HT-29 (cell line): ENCODE results near the gene STEEP1. TPM values are rescaled to one million over a fixed set of nuclear protein-coding genes. Genes with fewer than 3 reads are reported as not detected.

Experiments
- DNase-seq: peaks from one replicate; pipeline ENCODE4 v3.0.0-alpha.2; 2015; ENCODE audit warnings: low spot score
- total RNA-seq: library from RNA; depleted of rRNA; stranded (reverse); fragments of >200 nt; shearing (Covaris generic); gene quantifications from 2 replicates; pipeline ENCODE4 v1.2.3, GENCODE V29; 2014; rRNA removed

STEEP1 gene
- 38.0 and 38.3 TPM in 2 replicates for total RNA-seq

DNA sequence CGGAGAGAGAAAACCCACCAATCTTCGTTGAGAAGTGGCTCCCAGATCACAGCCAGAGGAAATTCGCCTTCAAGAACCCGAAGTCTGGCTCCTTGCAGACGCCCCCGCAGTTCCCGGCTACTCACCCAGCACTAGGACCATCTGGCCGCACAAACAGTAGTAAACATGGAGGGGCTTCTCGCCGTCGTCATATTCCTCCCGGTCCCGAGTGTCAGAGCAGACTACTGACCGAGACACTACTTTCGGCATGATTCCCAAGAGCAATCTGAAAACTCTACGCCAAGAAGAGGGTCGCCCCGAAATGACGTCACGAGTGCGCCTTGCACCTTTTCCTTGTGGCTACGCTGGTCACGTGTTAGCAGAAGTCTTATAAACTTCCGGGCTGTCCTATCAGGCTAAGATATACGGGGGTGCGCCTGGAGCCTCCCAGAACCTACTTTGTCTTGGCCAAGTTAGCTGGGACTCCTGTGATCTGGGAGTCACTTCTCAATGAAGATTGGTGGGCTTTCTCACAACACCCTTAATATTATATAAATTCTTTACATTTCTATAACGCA, at the start of gene STEEP1:
STEEP1 (minus strand) TSS at position 303 of the 557 bp plus-strand sequence; CDS start at position 249, 54 bp downstream.
- DNase-seq, result peak; percentile 92

- no peak for DNase-seq
Observed at GRCh38 chrX:119614776-119615175, 49.6 kb upstream of the STEEP1 start.

GRCh38 chrX:119607018-119607389, 41.8 kb upstream of the STEEP1 start:
- DNase-seq, result no peak

- peak; percentile 93 for DNase-seq
Observed at GRCh38 chrX:119606280-119607017, 41.2 kb upstream of the STEEP1 start, which contains the start of gene NKRF. NKRF (minus strand) TSS chrX:119606424.

- DNase-seq, result peak; percentile 19
Observed at GRCh38 chrX:119605464-119606279, 40.5 kb upstream of the STEEP1 start.

DNA sequence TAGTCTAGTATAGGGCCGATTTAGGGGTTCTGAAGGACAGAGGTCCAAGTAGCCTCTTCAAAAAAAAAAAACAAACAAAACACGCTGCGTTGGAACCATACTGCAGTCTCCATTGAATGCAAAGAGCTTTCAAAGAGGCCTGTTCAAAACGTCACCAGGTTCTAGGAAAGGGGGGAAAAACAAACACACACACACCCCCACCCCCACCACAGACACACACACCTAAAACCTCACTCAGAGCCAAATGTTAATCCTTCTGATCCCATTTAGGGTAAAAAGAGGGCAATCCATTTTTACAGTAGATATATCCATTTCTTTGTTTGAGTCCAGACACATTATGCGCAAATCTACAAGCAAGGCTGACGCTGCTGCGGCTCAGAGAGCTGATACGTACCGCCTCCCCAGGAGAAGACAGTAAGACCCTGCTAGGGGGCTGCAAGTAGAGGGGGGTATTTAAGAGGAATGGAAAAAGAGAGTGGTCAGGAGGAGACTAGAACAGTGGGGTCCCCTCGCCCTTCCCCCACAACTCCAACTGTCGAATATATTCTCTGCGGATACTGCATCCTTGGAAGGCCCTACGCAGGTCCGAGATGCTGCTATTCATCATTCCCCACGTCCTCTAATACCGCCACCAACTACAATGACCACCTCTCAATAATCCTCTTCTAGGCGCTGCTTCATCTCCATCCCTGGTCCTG, 39.7 kb upstream of the STEEP1 start:
- DNase-seq, result no peak

- DNase-seq, result no peak
Observed at GRCh38 chrX:119602701-119603255, 37.6 kb upstream of the STEEP1 start.

DNA sequence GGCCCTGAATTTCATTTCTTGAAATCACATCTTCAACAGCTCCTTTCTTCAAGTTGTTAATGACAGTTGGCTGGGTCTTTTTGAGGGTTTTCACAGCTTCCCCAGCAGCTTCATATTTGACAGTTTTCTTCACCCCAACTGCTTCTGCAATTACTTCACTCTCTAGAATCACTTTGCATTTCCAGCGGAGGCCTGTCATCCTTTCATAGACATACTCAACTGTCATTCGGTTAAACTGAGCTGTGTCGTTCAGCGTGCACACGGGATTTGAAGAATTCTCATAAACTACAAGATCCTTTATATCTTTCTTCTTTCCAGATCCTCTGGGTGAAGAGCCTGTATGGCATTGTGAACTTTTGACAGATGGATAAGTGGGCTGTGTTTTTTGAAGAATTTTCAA, 24.6 kb upstream of the STEEP1 start:
- DNase-seq, result no peak

- DNase-seq, result no peak
Observed at GRCh38 chrX:119583431-119584059, 18.3 kb upstream of the STEEP1 start.

GRCh38 chrX:119579414-119579813, 14.2 kb upstream of the STEEP1 start:
- no peak for DNase-seq

DNA sequence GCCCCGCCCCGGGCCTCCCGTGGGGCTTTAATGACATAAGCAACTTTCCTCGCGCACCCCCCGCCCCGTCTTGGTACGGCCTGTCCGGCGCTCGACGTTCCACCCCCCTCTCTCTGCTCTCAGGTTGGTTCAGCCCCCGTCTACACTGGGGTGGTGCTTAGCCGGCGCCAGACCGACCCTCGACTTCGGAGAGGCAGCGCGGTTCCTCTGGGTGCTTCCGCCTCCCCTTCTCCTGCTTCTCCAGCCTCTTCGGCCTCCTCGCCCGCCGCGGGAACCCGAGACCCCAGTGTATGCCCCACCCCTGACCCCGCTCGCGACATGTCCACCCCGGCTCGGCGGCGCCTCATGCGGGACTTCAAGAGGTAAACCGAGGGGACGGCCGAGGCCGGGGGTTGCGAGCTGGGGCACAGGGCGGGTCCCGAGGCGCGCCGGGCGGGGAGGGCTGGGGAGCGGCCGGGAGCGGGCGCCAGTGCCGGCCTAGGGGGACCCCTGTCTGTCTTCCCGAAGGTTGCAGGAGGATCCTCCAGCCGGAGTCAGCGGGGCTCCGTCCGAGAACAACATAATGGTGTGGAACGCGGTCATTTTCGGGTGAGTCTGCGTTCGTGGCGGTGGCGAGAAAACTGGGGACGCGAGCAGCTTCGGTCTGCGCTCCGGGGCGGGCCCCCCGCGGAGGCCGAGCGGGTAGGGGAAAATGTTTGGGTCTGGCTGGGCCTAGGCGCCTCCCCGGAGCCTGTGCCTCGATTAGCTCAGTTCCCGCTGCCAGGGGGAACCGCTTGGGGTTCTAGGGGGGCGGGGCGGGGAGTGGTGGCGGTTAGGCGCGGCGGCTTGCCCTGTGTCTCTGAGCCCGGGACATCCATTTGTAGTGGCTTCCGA, 9.4 kb upstream of the STEEP1 start, which contains the start of gene UBE2A:
UBE2A (plus strand) TSS at position 170 of the 873 bp plus-strand sequence; CDS start at position 319, 149 bp downstream.
- peak; percentile 89 for DNase-seq

DNA sequence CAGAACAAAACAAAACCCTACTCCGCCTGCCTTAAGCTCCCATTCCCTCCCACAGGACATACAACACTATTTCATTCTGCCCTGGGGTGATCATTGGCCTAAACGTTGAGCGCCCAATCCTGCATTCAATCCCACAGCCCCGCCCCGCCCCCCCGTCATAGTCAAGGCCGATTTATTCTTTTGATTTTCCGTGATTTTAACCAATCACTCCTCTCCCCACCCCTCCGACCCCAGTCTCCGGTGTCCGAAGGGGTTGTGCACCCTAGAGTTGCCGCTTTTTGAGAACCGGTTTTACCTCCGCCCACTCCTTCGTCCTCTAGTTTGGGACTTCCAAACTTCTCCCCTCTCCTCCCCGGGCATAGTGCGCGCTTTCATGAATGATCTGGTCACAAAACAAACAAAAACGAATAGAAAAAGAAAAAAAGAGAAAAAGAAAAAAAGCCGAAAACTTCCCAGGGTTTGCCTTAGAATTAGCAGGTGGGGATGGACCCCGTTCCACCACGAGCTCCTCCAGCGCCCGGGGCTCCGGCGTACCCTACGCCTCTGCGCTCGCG, 8.7 kb upstream of the STEEP1 start:
- peak; percentile 23 for DNase-seq

GRCh38 chrX:119573222-119573621, 8.0 kb upstream of the STEEP1 start:
- no peak for DNase-seq

- no peak for DNase-seq
Observed at GRCh38 chrX:119570351-119570835, 5.2 kb upstream of the STEEP1 start.

- DNase-seq, result no peak
Observed at GRCh38 chrX:119552508-119552907, 12.7 kb downstream of the STEEP1 start.

DNA sequence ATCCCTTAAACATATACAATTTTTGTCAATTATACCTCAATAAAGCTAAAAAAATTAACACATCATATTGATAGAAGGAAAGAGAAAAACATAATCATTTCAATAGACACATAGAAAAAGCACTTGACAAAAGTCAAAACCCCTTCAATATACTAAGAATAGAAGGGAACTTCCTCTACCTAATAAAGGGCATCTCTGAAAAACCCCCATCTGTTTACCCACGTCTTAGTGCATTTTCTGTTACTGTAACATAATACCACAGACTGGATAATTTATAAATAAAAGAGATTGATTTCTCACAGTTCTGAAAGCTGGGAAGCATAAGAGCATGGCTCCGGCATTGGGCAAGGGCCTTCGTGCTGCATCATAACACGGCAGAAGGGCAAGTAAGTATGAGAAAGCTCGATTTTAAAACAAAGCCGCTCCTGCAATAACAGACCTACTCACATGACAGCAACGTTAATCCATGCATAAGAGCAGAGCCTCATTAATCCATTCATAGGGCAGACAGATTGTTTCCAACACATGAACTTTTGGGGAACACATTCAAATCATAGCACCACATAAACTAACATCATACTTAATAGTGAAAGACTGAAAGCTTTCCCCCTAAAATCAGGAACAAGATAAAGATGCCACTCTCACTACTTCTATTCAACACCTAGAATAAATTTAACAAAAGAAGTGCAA, 15.7 kb downstream of the STEEP1 start:
- no peak for DNase-seq

DNA sequence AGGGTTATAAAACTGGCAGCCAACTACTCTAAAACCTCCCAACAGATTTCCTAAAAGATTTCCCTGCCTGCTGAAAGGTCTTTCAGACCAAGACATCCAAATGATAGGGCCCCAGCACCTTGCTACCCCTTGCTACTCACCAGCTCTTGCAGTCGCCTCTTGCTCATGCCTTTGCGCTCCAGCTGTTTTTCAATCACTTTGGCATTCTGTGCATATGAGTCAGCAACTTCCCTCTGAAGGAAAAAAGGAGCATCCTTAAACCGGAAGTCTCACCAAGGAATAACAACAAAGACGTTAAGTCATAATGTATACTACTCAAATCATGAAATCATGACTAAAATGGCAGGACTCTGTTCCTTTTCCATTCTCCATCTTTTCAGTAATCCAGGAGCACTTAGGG, 24.0 kb downstream of the STEEP1 start:
- no peak for DNase-seq

DNA sequence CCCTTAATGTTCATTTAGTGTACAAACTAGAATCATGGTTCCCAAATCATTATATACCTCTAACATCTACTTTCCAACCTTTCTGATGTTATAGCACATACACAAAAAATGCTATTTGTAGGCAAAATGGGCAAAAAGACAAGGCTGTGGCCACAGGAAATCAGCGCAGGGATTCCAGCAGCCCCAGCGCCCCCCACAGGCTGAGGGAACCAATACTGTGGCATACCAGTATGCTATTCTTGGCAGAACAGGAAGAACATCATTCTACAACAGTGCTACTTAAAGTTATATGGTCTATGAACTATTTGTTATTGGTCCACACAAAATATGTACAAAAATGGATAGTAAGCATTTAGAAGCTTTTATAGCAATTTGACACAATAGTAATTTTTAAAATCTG, 25.3 kb downstream of the STEEP1 start:
- no peak for DNase-seq

DNA sequence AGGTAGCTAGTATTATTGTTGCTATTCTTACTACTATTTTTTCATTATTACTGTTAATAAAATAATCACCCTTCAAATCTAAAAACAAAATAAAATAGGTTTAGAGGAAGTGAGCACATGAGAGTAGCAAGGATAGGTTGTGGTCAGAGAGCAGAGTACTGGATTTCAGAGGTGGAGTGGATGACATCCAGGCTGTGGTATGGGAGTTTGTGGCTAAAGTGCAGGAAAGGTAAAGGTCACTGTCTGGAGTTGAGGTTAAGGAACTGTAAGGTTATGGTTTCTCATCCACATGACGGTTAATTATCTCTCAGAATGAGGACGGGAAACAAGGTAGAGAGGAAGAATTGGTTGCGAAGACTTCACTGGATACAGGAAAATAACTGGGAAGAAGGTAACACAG, 27.7 kb downstream of the STEEP1 start:
- DNase-seq, result no peak
